Muscle of arm (tissue), 12 donors: ENCODE results near the gene TRAK2. TPM values are rescaled to one million over a fixed set of nuclear protein-coding genes. Genes with fewer than 3 reads are reported as not detected.

Experiments
- DNase-seq: peaks from one replicate; pipeline ENCODE4 v3.0.0-alpha.2; 2013
- polyA plus RNA-seq, 12 donors: library from polyadenylated mRNA; unstranded; fragments of 120-200 nt; gene quantifications; one replicate each; pipeline ENCODE4 v1.2.1, GENCODE V29; 2013; ENCODE audit not compliant: insufficient read length in 12 of 12

The TRAK2 gene
- polyA plus RNA-seq, 12 donors, result 18.5 to 37.3 (median 33.1) TPM; not detected in 1

GRCh38 chr2:201420442-201421113 is 30.7 kb downstream of the TRAK2 start:
- no peak for DNase-seq

DNA sequence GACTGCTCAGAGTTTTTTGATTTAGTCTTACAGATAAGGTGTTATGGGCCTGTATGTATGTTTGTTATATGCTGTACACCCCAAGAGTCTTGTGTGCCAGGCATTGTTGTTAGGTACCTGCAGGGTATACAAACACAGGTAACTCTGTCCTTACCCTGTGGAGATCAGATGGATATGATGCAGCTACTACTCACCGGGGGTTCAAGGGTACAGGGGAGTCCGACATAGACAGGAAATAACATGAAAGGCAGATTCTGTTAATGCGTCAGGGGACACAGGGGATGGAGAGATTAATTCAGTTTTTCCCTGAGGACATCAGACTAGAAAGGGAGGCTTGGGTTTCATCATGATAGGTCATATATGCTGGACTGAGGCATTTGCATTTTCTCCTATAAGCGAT is 31.3 kb downstream of the TRAK2 start:
- DNase-seq, result no peak

DNA sequence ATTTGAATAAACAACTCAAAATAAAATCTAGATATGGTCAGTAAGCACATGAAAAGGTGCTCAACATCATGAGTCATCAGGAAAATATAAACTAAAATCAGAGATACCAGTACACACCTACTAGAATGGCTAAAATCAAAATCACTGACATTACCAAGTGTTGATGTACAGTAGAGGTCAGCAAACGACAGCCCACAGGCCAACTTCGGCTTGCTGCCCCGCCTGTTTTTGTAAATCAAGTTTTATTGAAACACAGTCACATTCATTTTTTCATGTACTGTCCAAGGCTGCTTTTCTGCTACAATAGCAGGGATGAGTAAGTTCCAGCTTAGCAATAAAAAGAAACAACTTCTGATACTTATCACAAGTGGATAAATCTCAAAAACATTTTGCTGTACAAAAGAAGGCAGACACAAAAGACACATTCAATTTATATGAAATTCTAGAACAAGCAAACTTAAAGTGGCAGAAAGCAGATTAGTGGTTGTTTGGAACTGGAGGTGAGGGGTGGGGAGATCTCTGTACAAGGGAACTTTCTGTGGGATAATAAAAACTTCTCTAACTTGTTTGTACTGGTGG is 32.1 kb downstream of the TRAK2 start:
- DNase-seq, result no peak

DNA sequence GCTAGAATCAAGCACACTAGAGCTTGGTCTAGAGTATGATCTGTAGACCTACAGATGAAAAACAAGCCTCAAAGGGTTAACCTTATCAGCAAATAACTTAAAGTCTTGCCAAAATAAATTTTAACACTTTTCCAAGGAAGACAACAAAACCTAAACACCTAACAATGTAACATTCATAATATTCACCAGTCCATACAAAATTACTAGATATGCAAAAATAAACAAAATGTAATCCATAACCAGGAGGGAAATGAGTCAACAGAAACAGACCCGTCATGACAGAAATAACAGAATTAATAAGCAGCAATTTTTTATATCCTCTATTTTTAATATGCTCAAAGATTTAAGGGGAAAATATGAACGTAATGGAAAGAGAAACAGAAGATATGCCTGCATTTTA is 36.1 kb downstream of the TRAK2 start:
- no peak for DNase-seq

DNA sequence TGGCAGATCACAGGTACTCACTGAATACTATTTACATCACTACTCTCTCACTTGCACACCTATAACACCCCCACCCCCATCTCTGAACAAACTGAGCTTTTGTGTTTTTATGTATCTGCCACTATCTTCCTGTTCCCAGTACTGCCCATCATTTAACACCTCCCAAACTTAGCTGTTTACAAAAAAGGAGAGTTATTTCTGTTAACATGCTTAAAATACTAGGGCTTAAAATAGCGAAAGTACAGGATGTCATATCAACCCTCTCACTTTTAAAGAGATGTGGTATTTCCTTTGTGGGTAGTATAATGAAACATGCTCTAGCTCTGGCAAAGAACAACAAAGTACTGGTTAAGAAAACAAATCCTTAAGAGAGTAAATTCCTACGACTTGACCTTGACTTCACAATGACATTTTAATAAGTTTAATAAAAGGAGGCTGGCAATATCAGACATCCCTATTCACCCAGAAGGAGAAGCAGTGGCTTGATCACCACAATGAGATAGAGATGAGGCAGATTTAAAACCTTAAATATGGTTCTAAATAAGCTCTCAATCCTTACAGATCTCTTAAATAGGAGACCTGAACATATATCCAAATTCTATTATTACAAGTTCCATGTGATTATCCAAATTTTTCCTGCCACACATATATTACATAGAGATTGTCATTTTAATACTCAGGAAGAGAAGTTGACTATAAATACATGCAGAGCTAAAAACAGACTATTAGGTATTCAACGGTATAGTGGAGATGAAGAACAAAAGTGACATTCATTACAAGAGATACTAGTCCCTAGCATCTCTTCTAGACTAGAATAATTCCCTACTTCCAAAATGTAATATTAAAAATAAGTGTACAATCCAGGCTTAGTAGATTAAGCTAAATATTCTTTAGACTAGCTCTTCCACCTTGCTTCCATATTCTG is 36.9 kb downstream of the TRAK2 start:
- no peak for DNase-seq

DNA sequence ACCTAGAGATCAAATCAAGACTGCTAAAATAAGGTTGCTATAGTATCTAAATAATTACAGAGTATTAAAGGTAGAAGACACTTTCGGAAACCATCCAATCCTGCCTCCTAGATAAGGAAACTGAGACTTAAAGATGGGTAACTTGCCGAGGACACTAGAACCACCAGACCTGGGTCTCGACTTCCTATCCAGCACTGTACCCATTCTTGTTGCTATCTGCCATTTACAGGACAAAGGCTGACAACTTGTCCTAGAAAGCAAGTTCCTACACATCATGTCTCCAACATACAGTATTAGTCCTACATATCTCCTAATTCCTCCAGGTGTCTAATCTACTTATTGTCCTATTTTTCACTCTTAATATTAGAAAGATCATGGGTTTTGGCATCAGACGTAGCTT is 37.7 kb downstream of the TRAK2 start:
- no peak for DNase-seq

DNA sequence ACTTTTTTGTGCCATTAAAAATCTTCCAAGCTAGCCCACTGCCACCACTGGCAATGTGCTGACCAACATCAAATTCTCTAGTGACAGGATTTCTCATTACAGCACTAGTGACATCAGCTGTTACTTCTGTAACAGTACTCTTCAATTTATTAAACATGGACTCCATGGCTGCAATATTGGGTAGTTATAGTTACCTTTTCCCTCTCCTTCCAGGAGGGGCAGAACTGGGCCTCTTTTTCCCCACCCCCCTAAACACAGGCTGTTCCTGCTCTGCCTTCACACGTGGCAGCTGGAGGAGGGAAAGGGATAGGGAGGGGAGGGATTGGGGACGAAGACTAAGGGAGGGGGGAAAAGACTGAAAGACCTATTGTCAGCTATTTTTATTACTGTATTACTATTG is 38.1 kb downstream of the TRAK2 start:
- no peak for DNase-seq

- DNase-seq, result no peak
Measured at GRCh38 chr2:201411421-201411820, 39.8 kb downstream of the TRAK2 start.

- no peak for DNase-seq
Measured at GRCh38 chr2:201408931-201409330, 42.3 kb downstream of the TRAK2 start.

- no peak for DNase-seq
Measured at GRCh38 chr2:201407265-201407664, 44.0 kb downstream of the TRAK2 start.

- peak; percentile 52 for DNase-seq
Measured at GRCh38 chr2:201406077-201406662, 45.1 kb downstream of the TRAK2 start.

- DNase-seq, result no peak
Measured at GRCh38 chr2:201404699-201405280, 46.5 kb downstream of the TRAK2 start.

DNA sequence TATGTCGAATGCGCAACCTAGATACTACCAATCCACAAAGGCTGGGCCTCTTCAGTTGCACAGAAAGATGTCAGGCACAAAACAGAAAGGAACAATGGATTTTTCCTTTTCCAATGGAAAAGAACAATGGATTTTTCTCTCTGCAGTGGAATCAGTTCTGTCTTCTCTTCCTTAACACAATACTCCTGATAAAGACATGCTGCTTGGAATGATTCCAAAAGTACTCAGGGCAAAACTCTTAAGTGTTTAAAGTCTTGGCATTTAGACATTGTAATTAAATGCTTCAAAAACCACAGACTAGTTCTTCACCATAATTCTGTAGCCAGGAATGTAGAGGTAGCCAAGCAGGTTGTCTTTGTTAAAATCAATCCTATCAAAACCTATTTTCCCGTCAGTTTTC is 47.4 kb downstream of the TRAK2 start:
- DNase-seq, result no peak

- no peak for DNase-seq
Measured at GRCh38 chr2:201402651-201403562, 48.4 kb downstream of the TRAK2 start.

DNA sequence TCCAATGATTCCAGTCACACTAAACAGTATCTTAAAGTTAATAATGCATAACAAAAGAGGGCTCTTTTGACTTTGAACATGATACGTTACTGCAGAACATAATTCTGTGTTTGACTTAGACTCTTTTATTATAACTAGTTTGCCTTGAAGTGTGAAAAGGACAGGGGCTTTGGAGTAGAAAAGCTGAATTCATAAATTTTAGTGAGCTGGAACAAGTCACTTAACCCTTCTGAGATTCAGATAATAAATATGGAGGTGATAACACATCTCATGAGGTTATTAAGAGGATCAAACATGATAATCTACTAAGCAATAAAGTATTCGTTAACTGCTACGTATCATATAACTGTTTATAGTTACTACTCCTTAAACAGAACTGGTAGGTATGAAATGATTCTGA is 49.4 kb downstream of the TRAK2 start:
- no peak for DNase-seq

GRCh38 chr2:201396595-201396994 is 54.7 kb downstream of the TRAK2 start:
- no peak for DNase-seq

DNA sequence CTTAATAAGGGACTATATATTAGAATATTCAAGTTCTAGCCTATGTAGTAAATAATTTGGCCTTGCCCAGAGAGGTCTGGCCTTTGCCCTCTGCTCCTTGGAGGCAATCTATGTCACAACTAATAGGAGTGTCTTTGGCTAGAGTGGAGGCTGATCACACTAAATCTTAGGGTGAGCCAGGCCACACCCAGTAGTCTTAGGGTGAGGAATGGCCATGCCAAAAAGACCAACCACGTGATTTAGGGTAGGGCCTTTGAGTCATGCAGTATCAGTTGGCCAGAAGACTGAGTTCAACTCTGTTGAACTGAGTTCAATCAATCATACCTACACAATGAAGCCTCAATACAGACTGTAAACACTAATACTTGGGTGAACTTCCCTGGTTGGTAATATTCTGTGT is 68.1 kb downstream of the TRAK2 start:
- DNase-seq, result no peak

- no peak for DNase-seq
Measured at GRCh38 chr2:201378496-201379397, 72.5 kb downstream of the TRAK2 start.

- no peak for DNase-seq
Measured at GRCh38 chr2:201377218-201377617, 74.0 kb downstream of the TRAK2 start.

DNA sequence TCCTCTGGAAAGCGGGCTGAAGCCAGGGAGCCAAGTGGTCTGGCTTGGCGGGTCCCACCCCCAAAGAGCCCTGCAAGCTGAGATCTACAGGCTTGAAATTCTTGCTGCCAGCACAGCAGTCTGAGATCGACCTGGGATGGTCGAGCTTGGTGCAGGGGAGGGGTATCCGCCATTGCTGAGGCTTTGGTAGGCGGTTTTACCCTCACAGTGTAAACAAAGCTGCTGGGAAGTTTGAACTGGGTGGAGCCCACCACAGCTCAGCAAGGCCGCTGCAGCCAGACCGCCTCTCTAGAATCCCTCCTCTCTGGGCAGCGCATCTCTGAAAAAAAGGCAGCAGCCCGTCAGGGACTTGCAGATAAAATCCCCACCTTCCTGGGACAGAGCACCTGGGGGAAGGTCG is 81.5 kb downstream of the TRAK2 start:
- DNase-seq, result no peak
